Measurements from ENCODE around the gene TAS2R60. TPM values are rescaled to one million over a fixed set of nuclear protein-coding genes. Genes with fewer than 3 reads are reported as not detected.
A peak's percentile ranks its signal among the peaks of the same experiment; 100 is the strongest.

The TAS2R60 gene
- total RNA-seq, 4 donors from 2014 or later: 0.40 TPM; not detected in 3

GRCh38 chr7:143407287-143408251, 35.7 kb upstream of the TAS2R60 start:
- H3K27ac ChIP-seq: no peak overlapping the region
- ATAC-seq: no peak
- TF ChIP-seq CTCF (IDR thresholded peaks at IDR 0.05) (no peak), EP300 (IDR thresholded peaks at IDR 0.05) (no peak), POLR2AphosphoS5 (IDR thresholded peaks at IDR 0.05) (no peak), POLR2A (IDR thresholded peaks at IDR 0.05) (no peak)

DNA sequence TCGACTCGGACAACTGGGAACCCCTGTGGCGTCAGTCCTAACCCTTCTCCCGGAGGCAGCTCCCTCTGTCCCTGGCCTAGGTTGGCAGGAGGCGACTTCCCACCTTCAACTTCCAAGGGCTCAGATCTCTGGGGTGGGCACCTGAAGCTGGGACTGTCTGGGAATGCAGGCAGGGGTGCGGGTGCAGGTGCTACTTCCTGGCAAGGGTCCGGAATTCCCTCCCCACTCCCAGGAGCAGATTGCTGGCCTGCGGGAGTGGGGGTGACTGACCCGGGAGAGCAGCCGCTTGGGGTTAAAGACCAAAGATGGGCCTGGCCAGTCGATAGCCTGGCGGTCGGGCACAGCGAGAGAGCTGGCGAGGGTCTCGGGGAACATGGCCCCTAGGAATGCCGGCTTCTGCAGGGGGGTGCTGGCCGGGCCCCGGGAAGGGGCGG, 35.0 kb upstream of the TAS2R60 start:
- no peaks in the 10 kb centered on the region for H3K36me3 ChIP-seq
- H3K4me1 ChIP-seq: peaks cover 0 to 29% (median 12%) of the 10 kb centered on the region in 3 donors
- no peak for ATAC-seq
- TF ChIP-seq POLR2A (IDR thresholded peaks at IDR 0.05) (no peak), CTCF (IDR thresholded peaks at IDR 0.05) (no peak), EP300 (IDR thresholded peaks at IDR 0.05) (no peak), POLR2AphosphoS5 (IDR thresholded peaks at IDR 0.05) (no peak)
- WGBS, 2 donors (ENCODE audit: low coverage in 1 of 2): no CpG with 5 or more reads among the region's 20 CpGs
- no peak overlapping the region for H3K27ac ChIP-seq
- peaks cover 9% of the 10 kb centered on the region for H3K27me3 ChIP-seq
- peak overlapping the region in 1 of 2 donors; percentile 19 for H3K4me3 ChIP-seq
- no peaks in the 10 kb centered on the region for H3K9me3 ChIP-seq

More at GRCh38 chr7:143407287-143408251, 35.7 kb upstream of the TAS2R60 start:
- no peaks in the 10 kb centered on the region for H3K36me3 ChIP-seq
- peaks cover 0 to 29% (median 12%) of the 10 kb centered on the region in 3 donors for H3K4me1 ChIP-seq
- WGBS, 2 donors (ENCODE audit: low coverage in 1 of 2): 67 to 71% methylated on average over 9 to 11 of the region's 13 CpGs
- H3K9me3 ChIP-seq: no peaks in the 10 kb centered on the region
- H3K4me3 ChIP-seq: no peak overlapping the region
- H3K27me3 ChIP-seq: peaks cover 4% of the 10 kb centered on the region

GRCh38 chr7:143408686-143409561, 34.3 kb upstream of the TAS2R60 start, which contains the start of gene EPHA1:
TSS of gene EPHA1 (minus strand) at chr7:143408856. CDS start at chr7:143408805, 51 bp downstream.
- H3K4me1 ChIP-seq: peaks cover 0 to 29% (median 12%) of the 10 kb centered on the region in 3 donors
- no peaks in the 10 kb centered on the region for H3K9me3 ChIP-seq
- 19 to 22% methylated on average over 7 to 10 of the region's 39 CpGs for WGBS, 2 donors (ENCODE audit: low coverage in 1 of 2)
- ATAC-seq: no peak
- no peaks in the 10 kb centered on the region for H3K36me3 ChIP-seq
- peak within 1 kb of the TSS in 1 of 2 donors; percentile 19 for H3K4me3 ChIP-seq
- TF ChIP-seq POLR2AphosphoS5 (IDR thresholded peaks at IDR 0.05) (no peak), CTCF (IDR thresholded peaks at IDR 0.05) (peak in 2 of 4 experiments; percentile 11 to 42)
- H3K27ac ChIP-seq: no peak within 1 kb of the TSS
- H3K27me3 ChIP-seq: peaks cover 12% of the 10 kb centered on the region

- Histone ChIP-seq H3K9me3 (no peaks in the 10 kb centered on the region), H3K4me1 (peaks cover 0 to 29% (median 12%) of the 10 kb centered on the region in 3 donors), H3K27ac (no peak overlapping the region), H3K36me3 (no peaks in the 10 kb centered on the region), H3K27me3 (peaks cover 12% of the 10 kb centered on the region), H3K4me3 (no peak overlapping the region)
- TF ChIP-seq POLR2AphosphoS5 (IDR thresholded peaks at IDR 0.05): peak; percentile 5
- no peak for TF ChIP-seq EP300 (IDR thresholded peaks at IDR 0.05)
- WGBS, 2 donors (ENCODE audit: low coverage in 1 of 2): 24 to 27% methylated on average over 3 to 6 of the region's 6 CpGs
- peak; percentile 52 for ATAC-seq
Measured at GRCh38 chr7:143410521-143411004, 32.7 kb upstream of the TAS2R60 start.

Data from gastroesophageal sphincter (tissue), 4 donors.